C1 segment of cervical spinal cord (tissue), 14 donors: ENCODE measurements around the gene TTC32.

Experiments
- DNase-seq, 14 donors: peaks; one replicate each; lab custom pipeline; 2025; lab: John Stamatoyannopoulos, UW

TTC32 gene

GRCh38 chr2:19878268-19879046, 23.3 kb downstream of the TTC32 start:
- DNase-seq, result no peak

- DNase-seq, result no peak
Measured at GRCh38 chr2:19876751-19877150, 25.0 kb downstream of the TTC32 start.

DNA sequence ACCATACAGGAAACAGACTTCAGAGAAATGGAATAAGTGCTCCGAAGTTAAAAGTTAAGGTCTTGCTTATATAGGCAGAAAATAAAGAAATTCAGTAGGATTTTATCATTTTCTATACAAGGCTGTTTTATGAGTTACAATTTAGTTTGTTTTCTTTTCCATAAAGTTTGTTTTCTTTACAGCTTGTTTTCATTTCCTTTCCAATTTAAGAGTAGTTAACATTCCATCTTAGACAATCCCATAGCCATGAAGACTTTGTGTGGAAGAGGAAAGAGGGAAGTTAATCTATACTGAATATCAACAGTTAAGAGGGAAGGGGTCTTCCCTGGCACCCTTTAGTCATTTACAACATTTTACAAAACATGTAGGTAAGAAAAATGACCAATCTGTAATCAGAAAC, 26.5 kb downstream of the TTC32 start:
- DNase-seq, result no peak

- DNase-seq, result no peak
Measured at GRCh38 chr2:19874726-19875125, 27.1 kb downstream of the TTC32 start.

DNA sequence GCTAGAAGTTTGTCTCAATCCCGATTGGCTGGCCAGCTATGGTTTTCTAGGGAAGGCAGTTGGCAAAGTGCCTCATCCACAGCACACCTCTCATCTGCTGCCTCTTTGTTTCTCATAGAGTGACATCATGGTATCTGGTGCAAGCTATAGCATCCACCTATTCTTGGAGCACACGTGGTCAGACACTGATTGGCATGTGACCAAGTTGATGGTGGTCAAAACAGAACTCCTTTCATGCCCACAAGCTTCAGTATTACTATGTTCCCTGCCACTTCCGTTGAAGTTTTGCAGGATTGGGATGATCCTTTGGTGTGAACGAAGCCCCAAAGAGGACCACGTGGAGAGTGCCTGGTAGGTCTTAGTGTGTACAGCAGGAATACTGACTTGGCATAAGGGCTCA, 28.8 kb downstream of the TTC32 start:
- no peak for DNase-seq

DNA sequence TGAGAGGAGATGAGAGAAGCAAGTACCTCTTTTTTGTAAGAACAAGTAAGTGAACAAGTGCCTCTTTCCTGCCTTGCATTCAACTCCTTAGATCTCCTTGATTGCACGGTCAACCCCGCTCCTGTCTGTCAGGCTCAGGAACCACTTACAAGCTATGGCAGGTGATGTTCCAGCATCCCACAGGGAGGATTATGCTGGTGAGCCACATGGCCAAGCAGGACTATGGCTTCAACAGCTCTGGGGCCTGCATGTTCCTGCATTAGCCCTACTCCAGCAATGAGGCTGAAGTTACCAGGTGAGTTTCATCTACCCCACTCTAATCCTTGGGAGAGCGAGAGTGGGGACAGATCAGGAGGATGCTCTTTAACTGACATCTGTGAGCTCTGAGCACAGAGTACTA, 29.5 kb downstream of the TTC32 start:
- DNase-seq, result no peak

DNA sequence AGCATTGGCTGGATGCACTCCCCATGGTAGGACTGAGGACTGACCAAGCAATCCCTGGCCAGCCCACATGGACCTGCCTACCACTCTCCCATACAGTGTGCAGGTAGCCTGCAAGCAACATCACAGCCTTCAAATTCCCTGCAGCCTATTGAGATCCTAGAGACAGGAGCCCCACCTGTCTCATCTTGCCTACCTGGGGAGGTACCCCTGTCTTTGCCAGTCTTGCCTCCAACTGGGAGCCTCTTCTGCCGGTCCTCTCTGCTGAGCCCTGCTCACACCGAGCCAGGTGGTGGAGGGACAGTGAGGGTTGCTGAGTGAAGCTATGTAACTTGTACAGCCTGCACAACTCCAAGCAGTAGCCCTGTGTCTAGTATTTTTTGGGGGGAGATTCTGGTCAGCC, 29.9 kb downstream of the TTC32 start:
- no peak for DNase-seq

DNA sequence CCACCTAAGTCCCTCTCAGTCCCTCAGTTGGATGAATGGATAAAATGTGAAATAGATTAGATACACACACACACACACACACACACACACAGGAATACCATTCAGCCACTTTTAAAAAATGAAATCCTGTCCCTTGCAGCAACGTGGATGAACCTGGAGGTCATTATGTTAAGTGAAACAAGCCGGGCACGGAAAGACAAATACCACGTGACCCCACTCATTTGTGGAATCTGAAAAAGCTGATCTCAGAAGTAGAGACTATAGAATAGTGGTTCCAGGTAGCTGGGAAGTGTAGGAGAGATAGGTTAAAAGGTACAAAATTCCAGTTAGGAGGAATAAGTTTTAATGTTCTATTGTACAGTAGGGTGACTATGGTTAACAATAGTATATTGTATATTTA, 31.0 kb downstream of the TTC32 start:
- no peak for DNase-seq

DNA sequence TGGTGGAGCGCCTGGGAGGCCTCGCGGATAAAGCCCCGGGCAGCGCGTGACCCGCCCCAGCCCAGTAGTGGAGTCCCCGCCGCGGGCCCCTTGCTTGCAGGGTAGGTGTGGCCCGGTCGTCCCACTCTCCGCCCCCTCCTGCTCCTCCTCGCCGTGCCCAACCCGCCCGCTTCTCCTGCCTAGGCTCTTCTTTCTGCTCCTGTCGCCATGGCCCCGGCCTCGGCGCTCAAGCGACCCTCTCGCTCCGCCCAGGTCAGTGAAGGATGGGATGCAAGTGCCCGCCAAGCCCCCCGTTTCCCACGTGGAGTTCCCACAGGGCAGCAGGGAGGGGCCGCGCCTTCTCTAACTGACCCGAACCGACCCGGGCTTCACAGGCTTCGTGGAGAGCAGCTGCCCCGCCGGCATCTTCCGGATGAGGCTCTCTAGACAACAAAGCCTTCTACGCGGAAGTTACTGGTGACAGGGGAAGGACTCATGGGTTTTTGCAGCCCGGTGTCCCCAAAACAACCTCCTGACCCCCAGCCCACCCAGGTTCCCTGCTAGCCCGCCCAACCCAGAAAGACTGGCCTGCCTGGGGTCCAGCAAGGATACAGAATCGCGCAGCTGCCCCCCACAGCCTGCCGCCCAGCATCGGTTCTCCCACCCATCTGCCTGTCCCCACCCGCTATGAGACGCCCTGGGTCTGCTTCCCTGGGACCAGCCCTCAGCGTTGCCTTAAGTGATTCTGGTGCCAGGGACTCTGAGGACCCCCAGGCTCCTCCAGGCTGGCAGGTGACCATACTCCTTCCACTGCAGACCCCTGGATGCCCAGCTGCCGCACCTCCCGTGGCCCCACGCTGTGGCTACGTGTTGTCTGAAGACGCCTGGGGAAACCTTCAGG, 32.8 kb downstream of the TTC32 start:
- DNase-seq, result peak in 2 of 14 donors; percentile 11 to 22

- DNase-seq, result no peak
Measured at GRCh38 chr2:19868224-19868623, 33.6 kb downstream of the TTC32 start.

DNA sequence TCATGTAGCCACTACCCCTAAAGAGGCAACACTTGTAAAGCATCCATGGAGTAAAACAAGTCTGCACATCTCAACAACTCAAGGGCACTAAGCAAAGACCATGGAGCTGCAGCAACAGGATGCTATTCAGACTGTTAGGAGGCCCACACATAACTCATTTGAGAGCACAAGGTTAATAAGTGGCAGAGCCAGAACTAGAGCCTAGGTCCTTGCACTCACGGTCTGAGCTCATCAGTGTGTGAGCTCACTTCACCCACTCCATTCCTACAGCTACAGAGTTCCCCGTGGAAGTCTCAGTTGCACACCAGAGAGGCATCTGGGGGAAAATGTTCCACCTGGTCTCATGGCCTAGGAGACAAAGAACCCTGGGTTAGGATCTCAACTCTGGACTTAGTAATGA, 35.0 kb downstream of the TTC32 start:
- DNase-seq, result no peak

DNA sequence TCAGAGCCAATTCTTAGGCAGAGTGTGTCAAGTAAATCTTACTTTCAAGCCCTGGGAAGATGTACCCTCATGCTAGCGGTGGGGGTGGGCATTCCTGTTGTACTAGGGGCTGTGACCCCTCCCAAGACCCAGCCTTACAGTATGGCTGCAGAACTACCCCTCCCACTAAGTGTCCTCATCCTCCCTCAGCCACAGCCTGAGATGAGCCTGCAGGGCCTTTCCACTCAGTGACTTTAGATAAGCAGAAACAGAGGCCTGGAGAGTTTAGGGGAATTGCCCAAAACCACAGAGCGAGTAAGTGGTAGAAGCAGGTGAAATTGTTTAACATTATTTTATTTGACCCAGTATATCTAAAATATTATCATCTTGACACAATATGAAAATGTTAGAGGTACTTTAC, 36.6 kb downstream of the TTC32 start:
- DNase-seq, result no peak

GRCh38 chr2:19864381-19864780, 37.4 kb downstream of the TTC32 start:
- DNase-seq, result no peak

GRCh38 chr2:19863303-19864041, 38.3 kb downstream of the TTC32 start:
- peak in 13 of 14 donors; percentile 9 to 72 (median 37) for DNase-seq

- DNase-seq, result peak in 1 of 14 donors; percentile 57
Measured at GRCh38 chr2:19861813-19862212, 40.0 kb downstream of the TTC32 start.

GRCh38 chr2:19860022-19860421, 41.8 kb downstream of the TTC32 start:
- DNase-seq, result peak in 7 of 14 donors; percentile 4 to 69 (median 10)

DNA sequence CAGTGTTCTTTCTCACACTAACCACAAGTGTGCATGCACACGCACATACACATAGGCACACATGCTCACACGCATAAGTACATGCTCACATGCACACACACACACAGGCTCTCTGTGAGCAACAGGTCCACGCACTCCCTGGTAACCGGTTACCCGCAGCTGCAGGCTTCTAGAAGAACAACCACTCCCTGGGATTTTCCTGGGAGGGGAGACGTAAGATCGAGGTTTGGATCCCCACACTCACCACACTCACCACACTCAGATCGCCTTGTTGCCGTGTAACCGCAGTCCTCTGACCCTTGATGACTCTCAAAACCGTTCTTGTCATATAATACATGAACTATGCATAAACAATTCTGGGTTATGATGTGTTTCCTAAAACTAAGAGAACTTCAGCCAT, 42.2 kb downstream of the TTC32 start:
- DNase-seq, result no peak

- no peak for DNase-seq
Measured at GRCh38 chr2:19857806-19858205, 44.0 kb downstream of the TTC32 start.

GRCh38 chr2:19857100-19857499, 44.7 kb downstream of the TTC32 start:
- DNase-seq, result no peak

DNA sequence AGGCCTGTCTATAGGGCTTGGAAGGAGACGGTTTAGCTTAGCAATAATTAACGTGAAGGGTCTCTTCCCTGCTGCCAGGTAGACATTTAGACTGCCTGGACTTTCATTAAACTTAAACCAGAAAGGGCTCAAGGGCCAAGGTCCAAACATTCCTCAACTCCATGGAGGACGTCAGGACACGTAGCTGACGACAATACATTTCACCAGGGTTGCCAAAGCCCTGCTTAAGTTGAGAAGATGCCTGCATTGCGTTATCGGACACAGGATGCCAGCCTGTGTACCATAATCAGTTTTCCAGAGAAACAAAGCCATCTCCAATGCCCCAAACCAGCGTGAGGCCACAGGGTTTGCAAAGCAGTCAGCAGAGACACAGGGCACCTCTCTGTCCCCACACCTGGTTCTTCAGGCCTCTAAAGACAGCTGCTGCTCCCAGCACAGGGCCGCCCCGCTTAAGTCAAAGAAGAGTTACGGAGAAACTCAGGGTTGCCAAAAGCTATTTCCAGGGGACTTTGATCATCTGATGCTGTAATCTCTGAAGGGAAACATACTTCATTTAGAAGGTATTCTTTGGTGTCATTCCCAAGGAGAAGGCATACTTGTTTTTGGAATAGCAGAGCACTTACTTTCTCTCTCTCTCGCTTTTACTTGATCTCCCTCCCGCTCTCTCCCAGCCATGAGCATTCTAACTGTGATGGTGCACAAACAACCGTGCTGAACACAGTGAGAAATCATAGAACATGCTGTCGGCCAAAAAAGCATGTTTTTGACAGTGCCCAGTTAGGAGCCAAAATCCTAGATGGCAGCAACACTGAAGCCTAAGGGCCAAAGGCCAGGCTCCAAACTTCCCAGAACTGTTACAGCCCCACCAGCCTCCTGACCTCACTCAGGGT, 46.0 kb downstream of the TTC32 start:
- no peak for DNase-seq
